HG02981 (cell line): ENCODE measurements around the gene HECW1.

Experiments used
- ATAC-seq: cut with Tn5 transposase; IDR thresholded peaks from one replicate; pipeline ENCODE4 v1.9.1; 2021; ENCODE audit warnings: mild to moderate bottlenecking, moderate library complexity; ENCODE audit not compliant: unreplicated experiment

Gene HECW1

GRCh38 chr7:43405948-43406347 is 293.5 kb downstream of the HECW1 start:
- ATAC-seq = no peak

- ATAC-seq = no peak
Measured at GRCh38 chr7:43406961-43407360, 294.5 kb downstream of the HECW1 start.

- no peak for ATAC-seq
Measured at GRCh38 chr7:43408981-43409380, 296.5 kb downstream of the HECW1 start.

GRCh38 chr7:43417455-43417854 is 305.0 kb downstream of the HECW1 start:
- no peak for ATAC-seq

GRCh38 chr7:43430411-43430810 is 318.0 kb downstream of the HECW1 start:
- no peak for ATAC-seq

- ATAC-seq = no peak
Measured at GRCh38 chr7:43431020-43431595, 318.7 kb downstream of the HECW1 start.

- no peak for ATAC-seq
Measured at GRCh38 chr7:43433639-43434038, 321.2 kb downstream of the HECW1 start.

- ATAC-seq = no peak
Measured at GRCh38 chr7:43437001-43437400, 324.6 kb downstream of the HECW1 start.

GRCh38 chr7:43438897-43439479 is 326.5 kb downstream of the HECW1 start:
- ATAC-seq = no peak

- ATAC-seq = peak; percentile 73
Measured at GRCh38 chr7:43439631-43440401, 327.4 kb downstream of the HECW1 start.

- ATAC-seq = no peak
Measured at GRCh38 chr7:43441231-43442130, 329.0 kb downstream of the HECW1 start.

GRCh38 chr7:43443381-43443780 is 330.9 kb downstream of the HECW1 start:
- no peak for ATAC-seq

- ATAC-seq = no peak
Measured at GRCh38 chr7:43444711-43445578, 332.5 kb downstream of the HECW1 start.

- ATAC-seq = no peak
Measured at GRCh38 chr7:43449577-43449976, 337.1 kb downstream of the HECW1 start.

GRCh38 chr7:43450894-43451293 is 338.4 kb downstream of the HECW1 start:
- no peak for ATAC-seq

- peak; percentile 96 for ATAC-seq
Measured at GRCh38 chr7:43454936-43455518, 342.6 kb downstream of the HECW1 start.

- no peak for ATAC-seq
Measured at GRCh38 chr7:43456200-43456599, 343.8 kb downstream of the HECW1 start.

GRCh38 chr7:43458330-43459018 is 346.0 kb downstream of the HECW1 start:
- ATAC-seq = no peak

GRCh38 chr7:43459019-43459337 is 346.5 kb downstream of the HECW1 start:
- no peak for ATAC-seq
